HFF-Myc (cell line): ENCODE measurements around the gene C20orf204.
"Not testable (repeated sequence)": the region's sequence is repeated elsewhere in the genome, so short reads cannot be mapped to it uniquely, and the experiment has no call there.

Source experiments
- DNase-seq: peaks from one replicate; pipeline ENCODE4 v3.0.0-alpha.2; 2011; ENCODE audit warnings: low read depth; ENCODE audit errors: extremely low read depth
- H3K4me3 ChIP-seq: replicated peaks from 2 replicates; pipeline ENCODE4 v1.5.1; 2011; ENCODE audit warnings: low read depth, mild to moderate bottlenecking, control low read depth, low read length
- TF ChIP-seq, protein P1 (sequence below): IDR thresholded peaks from 2 replicates; pipeline ENCODE4 v1.5.1; 2012; ENCODE audit warnings: mild to moderate bottlenecking, low read depth, low read length, control low read depth; ENCODE audit errors: missing control alignments

The C20orf204 gene

DNA sequence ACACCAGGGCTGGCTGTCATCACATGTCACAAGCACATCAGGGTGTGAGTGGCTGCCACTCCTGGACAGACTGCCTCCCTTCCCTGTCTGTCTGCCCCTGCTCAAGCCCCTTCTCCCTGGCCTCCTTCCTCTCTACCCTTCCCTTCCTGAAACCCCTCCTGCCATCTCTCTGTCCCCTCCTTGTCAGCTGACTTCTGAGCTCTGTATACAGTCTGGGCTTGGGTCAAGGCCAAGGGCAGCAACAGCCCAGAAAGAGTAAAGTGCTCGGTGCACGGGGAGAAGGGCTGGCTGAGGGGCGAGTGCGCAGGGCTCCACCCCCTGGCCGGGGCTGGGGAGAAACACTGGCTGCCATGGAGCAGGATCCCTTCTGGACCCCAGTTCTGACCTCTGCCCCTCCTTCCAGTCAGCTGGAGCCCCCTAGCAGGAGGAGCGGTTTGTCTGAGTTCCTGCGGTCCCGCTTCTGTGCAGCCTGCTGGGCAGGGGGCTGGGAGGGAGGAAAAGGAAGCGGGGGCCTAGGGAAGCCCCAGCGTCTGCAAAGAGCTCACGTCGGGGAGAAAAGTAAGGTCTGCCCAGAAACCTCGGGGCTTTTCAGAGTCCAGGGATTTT, 46.2 kb downstream of the C20orf204 start:
- DNase-seq, result no peak
- no peak overlapping the region for H3K4me3 ChIP-seq
- TF ChIP-seq, protein P1, sequence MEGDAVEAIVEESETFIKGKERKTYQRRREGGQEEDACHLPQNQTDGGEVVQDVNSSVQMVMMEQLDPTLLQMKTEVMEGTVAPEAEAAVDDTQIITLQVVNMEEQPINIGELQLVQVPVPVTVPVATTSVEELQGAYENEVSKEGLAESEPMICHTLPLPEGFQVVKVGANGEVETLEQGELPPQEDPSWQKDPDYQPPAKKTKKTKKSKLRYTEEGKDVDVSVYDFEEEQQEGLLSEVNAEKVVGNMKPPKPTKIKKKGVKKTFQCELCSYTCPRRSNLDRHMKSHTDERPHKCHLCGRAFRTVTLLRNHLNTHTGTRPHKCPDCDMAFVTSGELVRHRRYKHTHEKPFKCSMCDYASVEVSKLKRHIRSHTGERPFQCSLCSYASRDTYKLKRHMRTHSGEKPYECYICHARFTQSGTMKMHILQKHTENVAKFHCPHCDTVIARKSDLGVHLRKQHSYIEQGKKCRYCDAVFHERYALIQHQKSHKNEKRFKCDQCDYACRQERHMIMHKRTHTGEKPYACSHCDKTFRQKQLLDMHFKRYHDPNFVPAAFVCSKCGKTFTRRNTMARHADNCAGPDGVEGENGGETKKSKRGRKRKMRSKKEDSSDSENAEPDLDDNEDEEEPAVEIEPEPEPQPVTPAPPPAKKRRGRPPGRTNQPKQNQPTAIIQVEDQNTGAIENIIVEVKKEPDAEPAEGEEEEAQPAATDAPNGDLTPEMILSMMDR, result no peak

DNA sequence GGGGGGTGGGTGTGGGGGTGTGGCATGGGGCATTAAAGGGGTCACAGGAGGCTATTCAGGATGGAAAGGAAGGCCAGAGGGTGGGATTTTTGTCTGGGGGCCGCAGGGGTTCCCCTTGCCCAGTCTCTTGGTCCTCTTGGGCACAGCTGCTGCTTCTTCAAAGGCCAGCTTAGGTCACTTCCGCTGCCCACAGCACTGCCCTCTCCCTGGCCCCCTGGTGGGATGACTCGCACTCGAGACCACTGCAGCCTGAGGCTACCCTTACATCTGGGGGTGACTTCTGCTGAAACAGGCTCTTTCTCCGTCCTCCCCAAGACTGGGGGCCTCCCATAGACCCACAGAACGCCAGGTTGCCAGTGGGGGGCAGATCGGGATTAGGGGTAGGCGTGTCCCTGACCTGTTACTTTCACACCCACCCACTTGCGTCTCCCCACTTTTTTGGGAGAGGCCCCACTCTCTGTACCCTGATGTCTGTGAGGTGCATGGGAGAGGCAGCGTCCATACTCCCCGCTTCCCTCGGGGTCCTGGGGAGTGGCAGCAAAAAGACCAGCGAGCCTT, 46.9 kb downstream of the C20orf204 start:
- peak overlapping the region; percentile 22 for H3K4me3 ChIP-seq
- no peak for DNase-seq
- TF ChIP-seq, protein P1, result no peak

GRCh38 chr20:64083378-64083803, 47.4 kb downstream of the C20orf204 start:
- TF ChIP-seq, protein P1, result peak; percentile 46
- peak overlapping the region; percentile 31 for H3K4me3 ChIP-seq
- DNase-seq, result no peak

- H3K4me3 ChIP-seq, result peak within 1 kb of the TSS; percentile 31
- no peak for DNase-seq
Observed at GRCh38 chr20:64083804-64084684, 48.1 kb downstream of the C20orf204 start, which contains the start of gene LKAAEAR1. Gene LKAAEAR1, minus strand, starts transcription at chr20:64084398. Its CDS starts 179 bp downstream, at chr20:64084219.

DNA sequence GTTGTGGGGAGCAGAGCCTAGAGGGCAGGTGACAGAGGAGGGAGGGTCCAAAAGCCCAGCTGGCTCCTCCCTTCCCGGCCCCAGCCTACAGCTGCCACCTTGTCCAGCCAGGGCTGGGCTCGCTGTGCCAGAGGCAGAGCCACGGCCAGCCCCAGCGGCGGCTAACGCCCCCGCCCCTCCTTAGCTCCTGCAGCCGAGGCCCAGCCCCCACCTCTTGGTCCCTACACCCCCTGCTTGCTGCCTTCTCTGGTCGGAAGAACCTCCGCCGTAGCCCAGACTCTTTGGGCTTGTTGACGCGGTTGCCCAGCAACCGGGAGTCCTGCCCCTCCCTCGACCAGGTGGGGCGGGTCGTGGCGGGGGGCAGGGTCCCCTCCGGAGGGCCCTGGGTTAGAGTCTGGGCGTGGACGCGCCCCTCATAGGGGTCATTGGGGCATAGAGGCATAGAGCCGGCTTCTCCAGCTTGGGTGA, 48.7 kb downstream of the C20orf204 start:
- TF ChIP-seq, protein P1, result no peak
- H3K4me3 ChIP-seq, result no peak overlapping the region
- DNase-seq, result no peak

More at GRCh38 chr20:64083804-64084684, 48.1 kb downstream of the C20orf204 start, which contains the start of gene LKAAEAR1:
- TF ChIP-seq, protein P1, result no peak

GRCh38 chr20:64086801-64087200, 50.8 kb downstream of the C20orf204 start:
- TF ChIP-seq, protein P1, result no peak
- DNase-seq, result no peak
- H3K4me3 ChIP-seq, result no peak overlapping the region

DNA sequence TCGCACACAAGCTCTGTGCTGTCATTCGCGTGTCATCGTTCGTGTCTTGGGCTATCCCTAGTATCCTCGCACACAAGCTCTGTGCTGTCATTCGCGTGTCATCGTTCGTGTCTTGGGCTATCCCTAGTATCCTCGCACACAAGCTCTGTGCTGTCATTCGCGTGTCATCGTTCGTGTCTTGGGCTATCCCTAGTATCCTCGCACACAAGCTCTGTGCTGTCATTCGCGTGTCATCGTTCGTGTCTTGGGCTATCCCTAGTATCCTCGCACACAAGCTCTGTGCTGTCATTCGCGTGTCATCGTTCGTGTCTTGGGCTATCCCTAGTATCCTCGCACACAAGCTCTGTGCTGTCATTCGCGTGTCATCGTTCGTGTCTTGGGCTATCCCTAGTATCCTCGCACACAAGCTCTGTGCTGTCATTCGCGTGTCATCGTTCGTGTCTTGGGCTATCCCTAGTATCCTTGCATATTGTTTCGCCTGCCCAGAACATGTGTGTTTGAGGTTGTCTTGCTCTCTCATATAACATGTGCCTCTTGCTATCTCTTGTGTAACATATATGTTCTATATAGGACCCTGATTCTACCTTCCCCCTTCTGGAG, 51.3 kb downstream of the C20orf204 start:
- not testable (repeated sequence) for DNase-seq, H3K4me3 ChIP-seq

GRCh38 chr20:64088586-64088985, 52.6 kb downstream of the C20orf204 start:
- H3K4me3 ChIP-seq, DNase-seq: not testable (repeated sequence)
